Skeletal muscle tissue (tissue), 4 donors: ENCODE measurements around the gene SPRR5. TPM values are rescaled to one million over a fixed set of nuclear protein-coding genes. Genes with fewer than 3 reads are reported as not detected.

Experiments
- H3K27ac ChIP-seq: one replicate; pipeline ENCODE4 v1.7.0; 2013; ENCODE audit warnings: mild to moderate bottlenecking, low read depth, low read length, inconsistent platforms
- H3K27me3 ChIP-seq, 3 donors: one replicate each; pipeline ENCODE4 v1.7.0; 2013; ENCODE audit warnings: low read length in 3 of 3; ENCODE audit not compliant: control insufficient read depth in 3 of 3, insufficient read depth in 3 of 3
- H3K36me3 ChIP-seq, 3 donors: one replicate each; pipeline ENCODE4 v1.7.0; 2013; ENCODE audit warnings: low read length in 3 of 3; ENCODE audit not compliant: control insufficient read depth in 3 of 3, insufficient read depth in 3 of 3
- H3K4me1 ChIP-seq, 3 donors: one replicate each; pipeline ENCODE4 v1.7.0; 2013; ENCODE audit warnings: low read length in 3 of 3, mild to moderate bottlenecking in 3 of 3; ENCODE audit not compliant: control insufficient read depth in 3 of 3, insufficient read depth in 3 of 3
- H3K4me3 ChIP-seq, 3 donors: one replicate each; pipeline ENCODE4 v1.7.0; 2013; ENCODE audit warnings: low read length in 3 of 3
- H3K9ac ChIP-seq, 3 donors: one replicate each; pipeline ENCODE4 v1.7.0; 2013; ENCODE audit warnings: low read length in 3 of 3, mild to moderate bottlenecking in 3 of 3, moderate library complexity in 2 of 3, low read depth in 1 of 3
- H3K9me3 ChIP-seq, 3 donors: one replicate each; pipeline ENCODE4 v1.7.0; 2013; ENCODE audit warnings: low read length in 3 of 3; ENCODE audit not compliant: control insufficient read depth in 3 of 3
- total RNA-seq: library from RNA; depleted of rRNA; stranded (reverse); fragments of >200 nt; gene quantifications from one replicate; pipeline ENCODE4 v1.2.3, GENCODE V29; 2014
- donor health status: Osteomylitis.

SPRR5 gene
- total RNA-seq, 1 donor from 2014 or later: not detected

DNA sequence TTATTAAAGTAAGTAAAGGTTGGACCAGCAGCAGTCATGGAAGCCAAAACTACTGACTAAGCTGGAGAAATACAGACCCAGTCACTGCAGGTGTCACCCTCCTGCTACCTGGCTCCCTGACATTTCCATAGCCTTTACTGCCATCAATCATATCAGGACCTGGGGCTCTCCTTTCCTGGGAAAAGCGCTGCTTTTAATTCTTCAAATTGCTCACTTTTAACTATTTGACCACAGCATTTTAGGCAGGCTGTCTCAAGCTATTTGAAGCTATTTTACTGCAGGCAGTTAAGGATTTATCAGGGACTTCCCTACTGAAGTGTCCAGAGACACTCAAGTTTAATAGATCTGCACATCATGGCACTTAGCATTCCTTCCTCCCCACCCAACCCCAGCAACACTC, 34.5 kb upstream of the SPRR5 start:
- Histone ChIP-seq H3K27me3 (peaks cover 0 to 3% (median 0%) of the 10 kb centered on the region in 3 donors), H3K27ac (no peak overlapping the region), H3K4me3 (no peak overlapping the region), H3K9me3 (peaks cover 0 to 3% (median 2%) of the 10 kb centered on the region in 3 donors), H3K36me3 (no peaks in the 10 kb centered on the region), H3K9ac (no peak overlapping the region), H3K4me1 (no peaks in the 10 kb centered on the region)

DNA sequence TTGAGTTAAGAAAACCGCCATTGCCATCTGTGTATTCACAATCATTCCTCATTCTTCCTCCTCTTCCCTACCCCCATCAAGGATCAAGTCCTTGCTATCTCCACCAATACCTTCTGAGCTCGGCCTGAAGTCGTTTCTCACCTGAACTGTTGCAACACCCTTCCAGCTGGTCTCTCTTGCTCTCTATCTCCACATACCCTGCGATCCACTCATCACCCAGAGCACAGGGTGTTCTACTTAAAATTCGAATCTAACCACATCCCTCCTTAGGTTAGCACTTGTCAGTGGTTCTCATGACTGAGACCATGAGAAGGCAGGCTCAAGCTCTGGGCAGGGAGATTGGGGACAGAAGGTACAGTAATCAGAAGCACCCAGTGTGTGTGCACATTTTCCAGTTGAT, 34.1 kb upstream of the SPRR5 start:
- no peaks in the 10 kb centered on the region for H3K4me1 ChIP-seq
- no peak overlapping the region for H3K27ac ChIP-seq
- H3K9ac ChIP-seq: no peak overlapping the region
- no peaks in the 10 kb centered on the region for H3K36me3 ChIP-seq
- peaks cover 0 to 3% (median 2%) of the 10 kb centered on the region in 3 donors for H3K9me3 ChIP-seq
- H3K4me3 ChIP-seq: no peak overlapping the region
- peaks cover 0 to 3% (median 0%) of the 10 kb centered on the region in 3 donors for H3K27me3 ChIP-seq

DNA sequence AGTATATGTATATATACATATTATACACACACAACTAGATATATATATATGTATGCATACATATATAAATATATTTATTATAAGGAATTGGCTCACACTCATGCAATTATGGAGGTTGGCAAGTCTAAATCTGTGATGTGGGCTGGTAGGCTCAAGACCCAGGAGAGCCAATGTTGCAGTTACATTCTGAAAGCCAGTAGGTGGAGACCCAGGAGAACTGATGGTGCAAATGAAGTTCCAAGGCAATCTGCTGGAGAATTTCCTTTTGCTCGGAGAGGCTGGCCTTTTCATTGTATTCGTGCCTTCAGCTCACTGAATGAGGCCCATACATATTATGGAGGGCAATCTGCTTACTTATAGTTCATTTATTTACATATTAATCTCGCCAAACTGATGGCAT, 29.2 kb upstream of the SPRR5 start:
- H3K4me1 ChIP-seq: no peaks in the 10 kb centered on the region
- no peaks in the 10 kb centered on the region for H3K36me3 ChIP-seq
- H3K9me3 ChIP-seq: no peaks in the 10 kb centered on the region
- H3K27ac ChIP-seq: no peak overlapping the region
- H3K4me3 ChIP-seq: no peak overlapping the region
- no peak overlapping the region for H3K9ac ChIP-seq
- H3K27me3 ChIP-seq: no peaks in the 10 kb centered on the region

DNA sequence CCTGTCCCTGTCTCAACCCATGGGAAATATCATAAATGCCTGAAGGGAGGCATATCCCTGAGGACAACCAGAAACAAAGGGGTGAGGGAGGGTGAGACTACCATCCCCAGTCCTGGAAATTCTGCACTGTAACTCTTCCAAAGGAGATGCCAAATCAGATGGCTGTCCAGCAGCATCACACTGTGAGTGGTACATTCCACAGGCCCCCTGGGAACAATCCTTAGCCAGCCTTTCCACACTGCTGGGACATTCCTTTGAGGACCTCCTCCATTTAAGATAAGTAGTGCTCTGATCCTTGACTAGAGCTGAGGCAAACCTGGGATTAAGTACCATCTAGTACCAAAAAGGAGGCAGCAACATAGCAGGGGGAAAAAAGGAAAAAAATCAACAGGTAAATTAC, 27.9 kb upstream of the SPRR5 start:
- Histone ChIP-seq H3K4me3 (no peak overlapping the region), H3K4me1 (no peaks in the 10 kb centered on the region), H3K27me3 (no peaks in the 10 kb centered on the region), H3K36me3 (no peaks in the 10 kb centered on the region), H3K27ac (no peak overlapping the region), H3K9ac (no peak overlapping the region), H3K9me3 (no peaks in the 10 kb centered on the region)

DNA sequence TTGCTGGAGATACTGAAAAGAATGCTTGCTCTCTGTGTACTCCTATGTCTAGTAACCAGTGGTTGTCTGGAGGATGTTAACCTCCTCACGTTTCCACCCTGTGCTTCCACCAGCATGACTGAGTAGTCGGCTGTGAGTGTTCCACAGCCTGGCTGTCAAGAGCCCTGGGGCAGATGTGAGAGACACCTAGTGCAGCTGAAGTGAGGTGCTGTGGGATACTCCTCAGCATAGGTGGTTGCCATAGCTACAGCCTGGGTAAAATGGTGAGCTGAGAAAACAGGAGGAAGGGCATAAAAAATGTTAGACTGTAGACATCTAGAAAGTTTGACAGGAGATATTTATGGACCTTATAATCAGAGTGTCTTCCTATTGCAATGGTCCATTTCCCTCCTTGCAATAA, 22.8 kb upstream of the SPRR5 start:
- Histone ChIP-seq H3K4me1 (no peaks in the 10 kb centered on the region), H3K4me3 (no peak overlapping the region), H3K9me3 (peaks cover 0 to 2% (median 0%) of the 10 kb centered on the region in 3 donors), H3K9ac (no peak overlapping the region), H3K36me3 (no peaks in the 10 kb centered on the region), H3K27me3 (no peaks in the 10 kb centered on the region), H3K27ac (no peak overlapping the region)

DNA sequence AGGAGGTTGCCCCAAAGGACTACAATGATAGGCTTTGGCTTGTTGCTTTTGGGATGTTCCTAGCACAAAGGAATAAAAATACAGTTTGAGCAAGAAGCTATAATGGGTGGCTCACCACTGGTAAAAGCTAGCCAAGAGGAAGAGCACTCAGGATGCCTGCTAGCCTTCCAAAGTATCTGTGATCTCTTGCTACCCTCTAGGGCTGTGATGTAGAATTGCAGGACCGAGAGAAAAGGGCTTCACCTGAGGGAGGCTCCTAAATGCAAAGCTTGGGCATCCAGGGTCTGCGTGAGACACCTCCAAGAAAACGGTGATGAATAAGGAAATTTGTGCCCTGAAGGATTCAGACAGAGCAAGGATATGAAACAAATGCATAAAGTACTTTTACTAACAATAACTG, 20.9 kb upstream of the SPRR5 start:
- Histone ChIP-seq H3K9me3 (peaks cover 0 to 2% (median 0%) of the 10 kb centered on the region in 3 donors), H3K9ac (no peak overlapping the region), H3K4me1 (no peaks in the 10 kb centered on the region)

DNA sequence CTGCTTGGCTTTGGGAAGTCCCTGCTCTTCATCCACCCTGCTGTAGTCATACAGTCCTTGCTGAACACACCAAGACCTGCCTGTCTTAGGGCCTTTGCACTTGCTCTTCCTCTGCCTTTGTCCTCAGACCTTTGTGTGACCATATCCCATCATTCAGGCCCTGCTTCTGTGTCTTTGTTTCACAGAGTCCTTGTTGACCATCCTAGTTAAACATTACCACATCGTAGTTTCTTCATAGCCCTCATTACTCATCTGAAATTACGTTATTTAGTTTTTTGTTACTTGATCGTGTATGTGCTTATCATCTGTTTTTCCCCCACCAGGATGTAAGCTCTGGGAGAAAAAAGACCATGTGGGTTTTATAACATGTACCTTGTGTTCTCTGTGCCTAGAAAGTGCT, 18.3 kb upstream of the SPRR5 start:
- Histone ChIP-seq H3K9ac (no peak overlapping the region), H3K27me3 (no peaks in the 10 kb centered on the region), H3K9me3 (peaks cover 0 to 2% (median 0%) of the 10 kb centered on the region in 3 donors), H3K36me3 (no peaks in the 10 kb centered on the region), H3K4me1 (no peaks in the 10 kb centered on the region), H3K4me3 (no peak overlapping the region), H3K27ac (no peak overlapping the region)

More for the DNA sequence above, 20.9 kb upstream of the SPRR5 start:
- no peaks in the 10 kb centered on the region for H3K36me3 ChIP-seq
- H3K27ac ChIP-seq: no peak overlapping the region
- H3K4me3 ChIP-seq: no peak overlapping the region
- H3K27me3 ChIP-seq: no peaks in the 10 kb centered on the region

DNA sequence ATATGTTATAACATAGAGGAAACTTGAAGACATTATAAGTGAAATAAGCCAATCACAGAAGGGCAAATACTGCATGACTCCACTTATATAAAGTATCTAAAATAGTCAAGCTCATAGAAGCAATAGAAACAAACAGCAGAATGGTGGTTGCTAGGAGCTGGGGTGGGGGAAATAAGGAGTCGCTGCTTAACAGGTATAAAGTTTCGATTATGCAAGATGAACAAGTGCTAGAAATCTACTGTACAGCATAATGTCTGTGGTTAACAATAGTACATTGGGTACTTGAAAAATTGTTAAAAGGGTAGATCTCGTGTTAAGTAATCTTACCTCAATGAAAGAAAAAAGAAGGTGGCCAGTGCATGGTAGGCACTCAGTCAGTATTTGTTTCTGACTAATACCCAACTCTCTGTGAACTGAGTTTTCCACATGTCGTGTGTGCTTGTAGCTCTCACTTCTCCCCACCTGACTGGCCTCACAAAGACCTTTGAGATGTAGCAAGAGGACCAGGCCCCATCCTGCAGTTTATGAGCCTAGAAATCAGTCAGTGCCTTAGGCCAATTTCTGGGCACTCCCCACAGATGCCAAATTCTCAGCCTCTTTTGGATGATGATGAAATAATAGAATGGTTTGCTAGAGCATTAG, 14.7 kb upstream of the SPRR5 start:
- Histone ChIP-seq H3K27ac (no peak overlapping the region), H3K4me1 (no peaks in the 10 kb centered on the region), H3K4me3 (no peak overlapping the region), H3K27me3 (no peaks in the 10 kb centered on the region), H3K9me3 (peaks cover 0 to 2% (median 0%) of the 10 kb centered on the region in 3 donors), H3K36me3 (no peaks in the 10 kb centered on the region), H3K9ac (no peak overlapping the region)

DNA sequence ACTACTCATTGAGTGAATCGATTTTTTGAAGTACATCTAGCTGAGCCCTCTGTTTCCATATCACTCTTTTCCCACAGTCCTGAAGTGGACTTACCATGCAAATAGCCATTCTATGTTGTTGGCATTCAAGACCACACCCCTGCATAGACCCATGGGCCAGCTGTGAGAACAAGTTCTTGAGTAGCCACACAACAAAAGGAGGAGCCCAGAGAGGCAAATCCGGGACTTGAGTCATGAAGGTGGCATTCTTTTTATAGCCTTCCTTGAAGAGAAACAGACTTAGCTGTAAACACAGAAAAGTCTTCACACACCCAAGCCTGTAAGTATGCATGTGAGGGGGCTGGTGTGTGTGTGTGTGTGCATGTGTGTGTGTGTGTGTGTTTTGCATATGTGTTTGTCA, 13.8 kb upstream of the SPRR5 start:
- Histone ChIP-seq H3K36me3 (no peaks in the 10 kb centered on the region), H3K4me1 (no peaks in the 10 kb centered on the region), H3K9ac (no peak overlapping the region), H3K27me3 (no peaks in the 10 kb centered on the region), H3K9me3 (peaks cover 0 to 2% (median 0%) of the 10 kb centered on the region in 3 donors), H3K27ac (no peak overlapping the region), H3K4me3 (no peak overlapping the region)

DNA sequence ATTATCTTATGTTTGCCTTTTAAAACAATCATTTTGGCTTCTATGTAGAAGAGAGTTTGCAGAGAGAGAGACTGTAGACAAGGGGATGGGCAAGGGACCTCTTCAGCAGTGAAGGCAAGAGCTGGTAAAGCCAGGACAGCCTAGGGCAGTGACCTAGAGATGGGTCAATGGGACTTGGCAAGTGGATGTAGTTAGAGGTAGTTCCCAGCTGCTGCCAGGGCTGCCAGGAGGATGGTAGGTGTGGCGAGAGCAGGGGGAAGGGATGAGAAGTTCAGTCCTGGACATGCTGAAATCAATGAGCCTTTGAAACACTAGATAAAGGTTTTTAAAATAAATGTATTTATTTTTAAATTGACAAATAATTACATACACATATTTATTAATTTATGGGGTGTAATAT, 6.4 kb upstream of the SPRR5 start:
- Histone ChIP-seq H3K27ac (no peak overlapping the region), H3K9ac (no peak overlapping the region), H3K27me3 (no peaks in the 10 kb centered on the region), H3K9me3 (peaks cover 0 to 2% (median 0%) of the 10 kb centered on the region in 3 donors), H3K4me3 (no peak overlapping the region), H3K4me1 (no peaks in the 10 kb centered on the region), H3K36me3 (no peaks in the 10 kb centered on the region)
